GM23248 (cell line): ENCODE data around the gene ATP5PD.

Source experiments
- EZH2 ChIP-seq: fragments of 200-600 bp; sonication (generic); IDR thresholded peaks from 2 replicates; pipeline ENCODE4 v1.6.1; 2018; ENCODE audit warnings: antibody characterized with exemption, mild to moderate bottlenecking; ENCODE audit not compliant: insufficient read depth, poor library complexity, severe bottlenecking
- EZH2phosphoT487 ChIP-seq: fragments of 200-600 bp; sonication (generic); IDR thresholded peaks from 2 replicates; pipeline ENCODE4 v1.6.1; 2018; ENCODE audit warnings: antibody characterized with exemption, moderate library complexity, mild to moderate bottlenecking, low read depth; ENCODE audit not compliant: insufficient read depth

DNA sequence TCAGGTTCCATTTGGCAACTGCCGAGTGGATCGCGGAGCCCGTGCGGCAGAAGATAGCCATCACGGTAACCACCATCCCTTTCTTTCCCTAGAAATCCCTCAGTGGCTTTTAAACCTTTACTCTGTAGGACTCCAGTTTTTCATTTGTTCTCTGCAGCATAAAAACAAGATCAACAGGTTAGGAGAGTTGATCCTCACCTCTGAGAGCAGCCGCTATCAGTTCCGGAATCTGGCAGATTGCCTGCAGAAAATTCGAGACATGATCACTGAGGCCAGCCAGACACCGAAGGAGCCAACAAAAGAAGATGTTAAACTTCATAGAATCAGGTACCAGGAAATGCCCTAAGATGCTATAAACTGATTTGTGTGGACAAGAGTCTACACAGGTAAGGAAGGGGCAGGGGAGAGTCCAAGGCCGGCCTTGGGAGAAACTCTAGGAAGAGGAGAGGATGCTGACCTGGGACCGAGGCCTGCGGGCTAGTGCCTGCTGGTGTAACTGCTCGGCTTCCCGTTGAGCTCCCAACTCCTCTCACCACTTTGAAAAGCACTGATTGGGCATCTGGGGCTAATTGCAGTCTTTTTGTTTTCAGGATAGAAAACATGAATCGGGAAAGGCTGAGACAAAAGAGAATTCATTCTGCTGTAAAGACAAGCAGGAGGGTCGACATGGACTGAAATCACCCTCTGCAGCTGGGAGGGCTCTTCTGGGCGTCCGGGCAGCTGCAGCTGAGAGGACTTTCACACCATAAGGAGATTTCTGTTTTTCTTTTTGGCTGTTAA, 26.2 kb downstream of the ATP5PD start:
- no peak for TF ChIP-seq EZH2
- no peak for TF ChIP-seq EZH2phosphoT487
